MG63 (cell line): ENCODE measurements around the gene PDE4D. TPM values are rescaled to one million over a fixed set of nuclear protein-coding genes. Genes with fewer than 3 reads are reported as not detected.
"Not testable (repeated sequence)": the region's sequence is repeated elsewhere in the genome, so short reads cannot be mapped to it uniquely, and the experiment has no call there.

Source experiments
- DNase-seq: peaks from one replicate; pipeline ENCODE4 v3.0.0-alpha.2; 2020
- H3K27me3 ChIP-seq: fragments of 250-450 bp; sonication (Bioruptor Pico); 2 replicates; pipeline ENCODE4 v1.5.1; 2020; ENCODE audit warnings: mild to moderate bottlenecking, moderate library complexity
- H3K36me3 ChIP-seq: fragments of 250-450 bp; sonication (Bioruptor Pico); 2 replicates; pipeline ENCODE4 v1.5.1; 2020; ENCODE audit warnings: mild to moderate bottlenecking, moderate library complexity
- H3K4me3 ChIP-seq: fragments of 250-450 bp; sonication (Bioruptor Pico); 2 replicates; pipeline ENCODE4 v1.5.1; 2020; ENCODE audit warnings: mild to moderate bottlenecking, moderate library complexity
- H3K9me3 ChIP-seq: fragments of 250-450 bp; sonication (Bioruptor Pico); 2 replicates; pipeline ENCODE4 v1.5.1; 2020; ENCODE audit warnings: mild to moderate bottlenecking, moderate library complexity
- total RNA-seq: library from RNA; depleted of rRNA; stranded (reverse); fragments of >200 nt; shearing (Covaris generic); gene quantifications from 2 replicates; pipeline ENCODE4 v1.2.3, GENCODE V29; 2014; ENCODE audit warnings: low replicate concordance

Gene PDE4D
- total RNA-seq, 1 experiment from 2014 or later, result 3.1 TPM

DNA sequence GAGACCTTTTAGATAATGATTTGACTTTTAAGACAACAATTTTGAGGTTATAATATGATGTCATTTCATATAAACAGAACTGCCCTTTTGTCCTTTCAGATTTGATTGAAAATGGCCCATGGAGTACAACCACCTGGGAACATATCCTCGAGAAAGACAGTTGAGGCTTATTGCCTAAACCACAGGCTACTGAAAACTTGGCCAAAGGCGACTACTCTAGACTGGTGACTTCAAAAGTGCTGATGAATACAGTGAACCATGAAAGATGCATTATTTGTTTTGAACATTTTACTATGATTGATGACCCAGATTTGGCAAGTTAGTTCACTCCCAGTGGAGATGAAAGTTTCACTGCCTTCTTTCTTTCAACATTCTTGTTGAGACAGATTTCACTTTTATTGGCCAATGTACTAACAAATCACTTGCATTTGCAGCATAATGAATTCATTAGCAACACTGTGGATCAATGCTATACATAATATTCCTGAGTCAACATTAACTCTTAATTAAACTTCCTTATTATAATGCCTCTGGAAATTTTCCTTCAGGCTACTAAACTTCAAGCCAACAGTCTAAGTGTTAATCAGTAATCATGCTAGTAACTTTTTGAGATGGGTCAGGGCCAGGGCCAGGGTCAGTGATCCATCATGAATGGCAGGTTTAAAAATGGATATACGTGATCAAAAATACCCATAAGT, 830.4 kb downstream of the PDE4D start:
- H3K9me3 ChIP-seq, result no peaks in the 10 kb centered on the region
- H3K4me3 ChIP-seq, result no peak overlapping the region
- H3K36me3 ChIP-seq, result no peaks in the 10 kb centered on the region
- H3K27me3 ChIP-seq, result no peaks in the 10 kb centered on the region
- DNase-seq, result no peak

DNA sequence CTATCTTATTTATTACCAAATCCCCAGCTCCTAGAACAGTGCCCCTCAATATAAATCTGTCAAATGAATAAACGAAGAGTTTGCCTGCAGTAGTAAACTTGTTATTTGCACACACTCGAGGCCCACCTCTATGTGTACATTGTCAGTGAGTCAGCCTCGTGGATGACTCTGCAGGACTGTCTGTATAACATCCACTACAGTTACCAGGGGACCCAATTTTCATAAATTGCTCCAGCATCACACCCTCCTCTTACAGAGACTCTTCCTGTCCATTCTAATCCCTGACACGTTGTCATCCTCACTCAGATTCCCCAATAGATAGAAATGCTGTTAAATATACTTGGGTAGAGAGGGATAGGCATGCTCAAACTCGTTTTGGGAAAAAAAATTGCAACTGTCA, 832.1 kb downstream of the PDE4D start:
- no peaks in the 10 kb centered on the region for H3K27me3 ChIP-seq
- no peaks in the 10 kb centered on the region for H3K9me3 ChIP-seq
- H3K4me3 ChIP-seq, result no peak overlapping the region
- DNase-seq, result no peak
- no peaks in the 10 kb centered on the region for H3K36me3 ChIP-seq

DNA sequence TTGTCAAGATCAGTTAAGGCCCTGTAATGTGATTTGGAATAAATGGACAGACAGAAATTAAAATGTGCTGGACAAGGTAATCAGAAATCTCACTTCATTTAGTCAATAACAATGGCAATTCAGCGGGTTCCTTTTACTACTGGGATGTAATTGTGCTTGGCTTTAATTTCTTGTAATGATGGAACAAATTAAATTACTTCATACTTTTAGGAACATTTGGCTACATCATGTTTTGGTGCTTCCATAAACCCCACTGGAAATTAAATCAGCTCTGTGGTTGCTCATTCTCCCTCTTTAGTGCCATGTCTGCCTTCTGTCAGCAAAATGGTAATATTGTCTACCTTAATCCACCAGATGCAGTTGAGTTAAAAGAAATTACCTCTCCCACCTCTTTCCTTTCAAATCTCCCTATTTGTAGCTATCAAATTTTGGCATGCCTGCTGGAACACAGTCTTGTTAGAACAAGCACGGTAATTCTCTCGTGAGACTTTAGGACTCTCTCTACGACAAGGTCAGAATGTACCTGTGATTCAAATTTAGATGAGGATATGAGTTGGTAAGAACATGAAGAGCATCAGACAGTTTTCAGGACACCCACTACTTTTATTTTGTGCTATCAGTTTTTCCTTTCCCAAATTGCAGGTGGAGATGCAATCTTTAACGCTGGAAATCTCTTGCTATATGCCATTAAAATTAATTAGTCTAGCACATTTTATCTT, 834.4 kb downstream of the PDE4D start:
- Histone ChIP-seq H3K4me3 (no peak overlapping the region), H3K9me3 (no peaks in the 10 kb centered on the region)
- DNase-seq, result no peak

DNA sequence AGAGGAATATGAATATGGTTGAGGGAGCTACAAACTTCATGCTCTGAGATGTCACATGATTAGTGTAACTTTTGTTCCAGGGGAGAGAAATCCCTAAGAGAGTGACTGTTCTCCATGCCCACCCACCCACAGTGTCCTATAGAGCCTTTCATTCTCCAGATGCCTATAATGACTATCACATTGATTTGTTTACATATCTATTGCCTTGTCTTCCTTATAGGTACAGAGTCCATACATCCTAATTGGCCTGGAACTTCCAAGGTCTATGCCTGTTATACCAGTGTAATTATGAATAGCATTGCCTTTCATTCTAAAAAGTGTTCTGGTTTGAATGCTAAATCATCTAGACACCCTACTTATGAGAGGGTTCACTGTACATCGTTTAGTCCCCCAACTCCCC, 835.3 kb downstream of the PDE4D start:
- Histone ChIP-seq H3K9me3 (no peaks in the 10 kb centered on the region), H3K27me3 (no peaks in the 10 kb centered on the region), H3K4me3 (no peak overlapping the region), H3K36me3 (no peaks in the 10 kb centered on the region)
- DNase-seq, result no peak

More for the DNA sequence above, 834.4 kb downstream of the PDE4D start:
- H3K36me3 ChIP-seq, result no peaks in the 10 kb centered on the region
- no peaks in the 10 kb centered on the region for H3K27me3 ChIP-seq

DNA sequence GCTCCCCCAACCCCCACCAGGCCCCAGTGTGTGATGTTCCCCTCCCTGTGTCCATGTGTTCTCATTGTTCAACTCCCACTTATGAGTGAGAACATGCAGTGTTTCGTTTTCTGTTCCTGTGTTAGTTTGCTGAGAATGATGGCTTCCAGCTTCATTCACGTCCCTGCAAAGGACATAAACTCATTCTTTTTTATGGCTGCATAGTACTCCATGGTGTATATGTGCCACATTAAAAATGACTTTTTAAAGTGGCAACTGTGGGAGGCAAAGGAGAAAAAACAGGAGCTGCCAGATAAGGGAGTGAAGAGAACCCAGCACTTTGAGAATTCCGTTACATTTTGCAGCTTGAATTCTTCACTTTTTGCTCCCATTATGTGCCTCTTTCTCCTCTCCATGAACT, 836.9 kb downstream of the PDE4D start:
- not testable (repeated sequence) for H3K4me3 ChIP-seq, H3K36me3 ChIP-seq, H3K9me3 ChIP-seq, H3K27me3 ChIP-seq, DNase-seq

DNA sequence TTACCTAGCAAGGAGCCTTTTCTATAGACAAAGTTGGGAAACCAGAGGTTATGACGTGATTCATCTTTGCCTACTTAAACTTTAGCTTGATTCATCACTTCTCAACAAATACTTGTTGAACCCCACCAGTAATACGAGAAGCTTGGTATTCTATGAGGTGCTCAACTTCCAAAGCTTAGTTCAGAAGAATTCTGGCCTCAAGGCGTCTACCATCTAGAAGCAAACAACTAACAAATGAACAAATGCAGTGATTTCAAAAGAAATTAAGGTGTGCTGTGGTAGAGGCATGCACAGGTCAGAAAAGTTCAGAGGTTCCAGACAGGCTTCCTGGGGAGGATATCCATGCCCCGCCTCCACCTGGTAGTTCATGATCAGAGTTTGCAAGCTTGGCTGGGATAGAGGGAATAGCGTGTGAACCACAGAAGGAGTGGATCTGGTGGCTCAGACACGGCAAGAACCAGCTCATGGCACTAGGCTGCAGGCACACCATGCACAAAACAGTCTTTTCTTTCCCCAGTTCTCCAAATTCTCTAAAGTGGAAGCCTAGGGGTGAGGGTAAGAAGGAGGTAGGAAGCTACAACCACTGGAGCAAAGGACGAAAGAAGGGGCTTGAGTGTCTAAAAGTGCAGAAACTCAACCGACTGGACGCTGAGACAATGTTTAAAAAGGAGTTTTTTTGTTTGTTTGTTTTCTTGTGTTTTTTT, 837.6 kb downstream of the PDE4D start:
- no peak overlapping the region for H3K4me3 ChIP-seq
- no peaks in the 10 kb centered on the region for H3K36me3 ChIP-seq
- no peaks in the 10 kb centered on the region for H3K9me3 ChIP-seq
- no peaks in the 10 kb centered on the region for H3K27me3 ChIP-seq
- no peak for DNase-seq

DNA sequence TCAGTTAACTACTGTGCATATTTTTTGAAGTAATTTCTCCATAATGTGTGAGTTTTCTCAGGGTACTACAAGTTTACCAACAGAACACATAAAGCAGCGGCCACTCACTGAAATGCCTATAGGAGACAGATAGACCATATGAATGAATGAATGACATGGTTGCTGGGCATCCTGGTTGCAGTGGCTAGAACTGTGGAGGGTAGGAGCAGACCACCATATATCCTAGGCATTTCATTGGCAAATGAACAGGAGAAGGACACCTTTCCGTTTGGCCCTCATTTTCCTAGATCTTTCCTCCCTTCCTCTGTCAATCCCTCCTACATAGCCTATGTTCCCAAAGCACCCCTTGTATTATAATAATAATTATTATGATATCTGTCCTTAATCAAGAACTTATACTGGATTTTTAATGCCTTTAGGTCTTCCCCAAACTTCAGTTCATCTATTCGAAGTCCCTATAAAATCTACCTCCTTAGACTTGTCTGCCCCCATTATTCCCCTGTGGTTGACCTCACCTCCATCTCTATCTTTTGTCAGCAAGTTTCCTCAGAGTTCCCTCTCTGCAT, 838.5 kb downstream of the PDE4D start:
- H3K27me3 ChIP-seq, result no peaks in the 10 kb centered on the region
- no peak for DNase-seq
- H3K9me3 ChIP-seq, result no peaks in the 10 kb centered on the region

DNA sequence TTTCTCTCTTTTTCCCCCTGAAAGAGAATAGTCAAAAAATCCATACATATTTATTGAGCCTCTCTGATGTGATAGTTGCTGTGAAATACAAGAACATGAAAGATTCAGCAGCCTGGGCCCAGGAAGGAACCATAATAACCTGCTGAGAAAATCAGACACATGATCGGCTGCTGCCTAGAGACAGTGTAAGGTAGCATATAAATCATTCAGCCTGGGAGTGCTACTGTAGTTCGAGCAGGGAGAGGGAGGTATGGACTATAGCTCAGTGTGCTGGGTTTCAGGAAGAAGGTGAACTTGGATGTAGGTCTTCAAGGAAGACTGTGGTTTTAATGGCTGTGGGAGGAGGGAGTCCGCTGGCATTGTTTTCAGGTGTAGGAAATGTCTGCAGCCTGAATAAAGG, 841.6 kb downstream of the PDE4D start:
- no peaks in the 10 kb centered on the region for H3K36me3 ChIP-seq
- H3K9me3 ChIP-seq, result no peaks in the 10 kb centered on the region
- no peak overlapping the region for H3K4me3 ChIP-seq
- DNase-seq, result no peak
- no peaks in the 10 kb centered on the region for H3K27me3 ChIP-seq

More for the DNA sequence above, 838.5 kb downstream of the PDE4D start:
- Histone ChIP-seq H3K4me3 (no peak overlapping the region), H3K36me3 (no peaks in the 10 kb centered on the region)

DNA sequence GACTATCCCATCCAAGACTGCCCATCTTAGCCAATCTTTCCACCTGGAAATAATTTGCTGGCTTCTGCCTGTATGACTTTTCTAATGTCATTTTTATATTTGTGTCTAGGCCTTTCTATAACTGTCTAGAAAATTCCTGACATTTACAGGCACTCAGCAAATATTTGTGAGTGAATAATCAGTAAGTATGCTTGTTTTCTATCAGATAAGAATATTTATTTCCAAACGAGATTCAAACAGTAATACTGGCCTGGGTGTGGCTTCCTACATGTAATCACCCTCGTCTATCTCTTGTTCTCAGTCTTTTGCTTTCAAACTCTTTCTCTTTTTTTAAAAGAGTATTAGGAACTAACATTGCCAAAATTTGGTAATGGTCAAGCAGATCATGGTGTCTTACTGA, 844.4 kb downstream of the PDE4D start:
- H3K36me3 ChIP-seq, result no peaks in the 10 kb centered on the region
- H3K4me3 ChIP-seq, result no peak overlapping the region
- H3K27me3 ChIP-seq, result no peaks in the 10 kb centered on the region
- DNase-seq, result no peak
- H3K9me3 ChIP-seq, result no peaks in the 10 kb centered on the region

DNA sequence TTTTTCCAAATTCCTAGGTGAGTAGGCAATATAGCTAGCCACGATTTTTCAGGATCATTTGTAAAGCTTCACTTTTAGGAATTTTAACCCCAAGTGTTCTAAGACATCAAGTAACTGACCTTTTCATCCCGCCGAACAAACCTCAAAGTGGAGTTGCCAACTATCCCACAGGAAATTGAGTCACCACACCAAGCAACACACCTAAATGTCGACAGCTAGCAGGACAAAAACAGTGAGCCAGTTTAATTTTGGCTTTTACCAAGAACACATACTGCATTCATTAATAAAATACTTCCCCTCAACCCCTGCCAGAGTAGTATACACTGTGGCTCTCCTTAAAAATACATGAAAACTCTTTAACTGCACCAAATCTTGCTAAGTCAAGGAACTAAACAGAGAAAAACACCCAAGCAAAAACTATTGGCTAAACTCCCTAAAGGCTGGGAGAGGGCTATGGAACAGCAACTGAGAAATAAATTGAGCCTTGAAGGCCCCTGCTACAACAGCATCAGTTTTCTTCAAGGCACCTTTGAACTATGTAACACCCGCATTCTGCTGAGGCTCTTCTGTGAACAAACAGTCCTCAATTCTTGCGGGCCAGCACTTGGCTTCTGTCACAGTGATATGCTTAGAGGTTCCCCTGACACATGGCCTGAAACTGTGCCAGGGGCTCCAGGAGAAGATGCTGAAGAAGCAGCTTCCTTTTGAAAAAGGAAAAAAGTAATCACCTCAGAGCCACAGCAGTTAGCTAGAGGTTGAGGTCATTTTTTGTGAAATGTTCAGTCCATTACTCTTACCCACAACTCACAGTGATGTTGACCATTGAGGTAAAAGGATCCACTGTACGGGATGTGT, 851.1 kb downstream of the PDE4D start:
- no peaks in the 10 kb centered on the region for H3K9me3 ChIP-seq
- no peak overlapping the region for H3K4me3 ChIP-seq
- peak; percentile 16 for DNase-seq
- no peaks in the 10 kb centered on the region for H3K36me3 ChIP-seq
- H3K27me3 ChIP-seq, result no peaks in the 10 kb centered on the region; the same call in 1 of the 2 replicates

DNA sequence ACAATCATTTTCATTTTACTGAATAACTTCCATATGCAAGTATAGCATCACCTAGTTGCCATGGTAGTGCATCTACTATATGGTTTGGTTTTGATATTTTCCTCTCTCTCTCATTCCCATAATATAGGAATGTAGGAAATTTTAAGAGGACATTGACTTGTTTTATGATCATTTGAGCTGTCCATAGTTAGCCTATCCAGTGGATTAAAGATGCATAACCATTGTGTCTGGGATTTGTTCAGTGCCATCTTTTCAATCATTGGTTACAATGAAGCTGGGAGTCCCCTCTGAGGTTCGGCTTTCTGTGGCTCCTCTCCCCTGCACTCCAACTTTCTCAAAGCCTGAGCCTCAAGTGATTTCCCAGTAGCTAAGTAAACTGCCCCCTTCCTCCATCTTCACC, 852.2 kb downstream of the PDE4D start:
- no peaks in the 10 kb centered on the region for H3K9me3 ChIP-seq
- H3K36me3 ChIP-seq, result no peaks in the 10 kb centered on the region
- DNase-seq, result no peak
- no peak overlapping the region for H3K4me3 ChIP-seq
- no peaks in the 10 kb centered on the region; the same call in 1 of the 2 replicates for H3K27me3 ChIP-seq

DNA sequence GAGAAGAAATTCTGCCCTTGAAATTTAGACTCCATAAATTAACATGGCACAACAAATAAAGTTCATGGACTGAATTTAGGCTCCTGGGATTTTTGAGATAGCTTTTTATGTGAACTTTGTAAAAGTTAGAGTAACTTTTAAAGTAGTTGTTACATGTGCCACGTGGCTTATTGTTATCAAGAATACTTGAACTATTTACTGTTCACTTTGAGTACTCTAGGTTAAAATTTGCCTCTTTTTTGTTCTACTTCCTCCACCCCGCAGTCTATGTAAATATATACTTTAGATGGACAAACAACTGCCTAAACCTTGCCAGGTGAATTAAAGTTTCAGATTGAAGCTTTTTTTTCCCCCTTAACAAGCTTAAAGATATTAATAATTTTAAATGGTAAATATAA, 852.7 kb downstream of the PDE4D start:
- no peak for DNase-seq

DNA sequence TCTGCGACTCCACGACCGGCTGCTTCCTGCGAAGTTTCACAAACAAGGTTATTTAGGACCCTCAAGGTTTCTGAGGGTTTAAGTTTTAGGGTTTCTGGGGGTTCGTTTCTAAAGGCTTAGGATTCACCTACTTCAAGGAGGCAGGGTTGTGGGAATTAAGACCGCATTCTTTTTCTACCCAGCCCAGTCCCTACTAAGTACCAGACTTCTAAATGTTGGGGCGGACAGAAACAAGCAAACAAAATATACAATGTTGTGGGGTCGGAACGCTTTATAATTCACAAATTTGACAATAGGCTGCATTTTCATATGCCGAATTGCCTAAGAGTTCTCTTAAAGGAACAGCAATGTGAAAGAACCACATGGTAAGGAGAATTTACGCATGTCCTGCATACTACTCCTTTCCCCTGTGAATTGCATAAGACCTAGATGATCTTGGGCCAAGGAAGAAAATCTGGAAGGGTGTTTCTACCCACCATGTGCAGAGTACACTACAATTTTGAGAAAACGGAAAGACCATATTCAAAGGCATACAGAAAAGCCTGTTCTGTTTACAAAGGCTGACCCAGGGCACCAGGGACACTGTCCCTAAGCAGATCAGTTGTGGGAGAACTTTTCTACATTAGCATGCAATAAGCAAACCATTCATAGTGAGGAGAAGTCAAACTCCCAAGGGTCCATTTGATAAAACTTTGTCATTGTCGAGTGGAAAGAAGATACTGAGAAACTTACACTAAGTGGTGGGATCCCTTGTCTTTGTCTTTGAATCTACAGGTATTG, 853.3 kb downstream of the PDE4D start:
- Histone ChIP-seq H3K27me3 (no peaks in the 10 kb centered on the region; the same call in 1 of the 2 replicates), H3K4me3 (no peak overlapping the region; the same call in 1 of the 2 replicates), H3K36me3 (no peaks in the 10 kb centered on the region), H3K9me3 (no peaks in the 10 kb centered on the region)
- no peak for DNase-seq

More for the DNA sequence above, 852.7 kb downstream of the PDE4D start:
- no peaks in the 10 kb centered on the region; the same call in 1 of the 2 replicates for H3K27me3 ChIP-seq
- H3K36me3 ChIP-seq, result no peaks in the 10 kb centered on the region
- no peak overlapping the region for H3K4me3 ChIP-seq
- no peaks in the 10 kb centered on the region for H3K9me3 ChIP-seq

DNA sequence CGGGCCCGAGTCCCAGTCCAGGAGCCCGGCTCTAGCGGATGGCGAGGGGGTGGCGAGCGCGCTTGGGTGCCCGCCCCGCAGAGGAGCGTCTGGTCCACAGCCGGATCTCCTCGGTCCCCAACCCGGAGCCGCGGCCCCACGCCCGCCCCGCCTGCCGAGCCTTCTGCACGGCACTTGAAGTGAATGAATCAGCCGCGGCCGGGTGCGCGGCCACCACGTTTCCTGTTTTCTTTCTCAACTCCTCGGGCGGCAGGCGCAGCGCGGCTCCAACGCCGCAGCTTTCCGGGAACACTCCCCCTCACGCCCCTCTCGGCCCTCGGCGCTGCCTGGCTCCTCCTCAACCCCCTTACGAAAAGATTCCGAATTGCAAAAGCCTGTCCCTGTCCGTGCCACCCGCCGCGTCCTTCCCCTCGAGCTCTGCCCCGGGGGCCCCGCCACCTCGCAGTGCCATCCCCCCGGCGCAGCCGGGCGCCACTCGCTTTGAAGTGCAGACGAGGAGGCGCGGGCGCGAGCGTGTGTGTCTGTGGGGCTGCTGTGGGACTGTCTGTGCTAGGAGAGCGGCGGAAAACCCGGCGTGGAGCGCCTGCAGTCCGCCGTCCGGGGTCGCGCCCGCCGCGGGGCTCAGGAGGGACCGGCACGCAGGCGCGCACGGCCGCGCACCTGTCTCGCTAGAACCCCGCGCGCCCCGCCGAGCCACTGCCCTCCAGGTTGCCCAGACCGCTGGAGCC, 854.1 kb downstream of the PDE4D start:
- peak; percentile 80 for DNase-seq
- Histone ChIP-seq H3K9me3 (no peaks in the 10 kb centered on the region), H3K36me3 (no peaks in the 10 kb centered on the region), H3K4me3 (peak overlapping the region; percentile 62), H3K27me3 (no peaks in the 10 kb centered on the region; the same call in 1 of the 2 replicates)

DNA sequence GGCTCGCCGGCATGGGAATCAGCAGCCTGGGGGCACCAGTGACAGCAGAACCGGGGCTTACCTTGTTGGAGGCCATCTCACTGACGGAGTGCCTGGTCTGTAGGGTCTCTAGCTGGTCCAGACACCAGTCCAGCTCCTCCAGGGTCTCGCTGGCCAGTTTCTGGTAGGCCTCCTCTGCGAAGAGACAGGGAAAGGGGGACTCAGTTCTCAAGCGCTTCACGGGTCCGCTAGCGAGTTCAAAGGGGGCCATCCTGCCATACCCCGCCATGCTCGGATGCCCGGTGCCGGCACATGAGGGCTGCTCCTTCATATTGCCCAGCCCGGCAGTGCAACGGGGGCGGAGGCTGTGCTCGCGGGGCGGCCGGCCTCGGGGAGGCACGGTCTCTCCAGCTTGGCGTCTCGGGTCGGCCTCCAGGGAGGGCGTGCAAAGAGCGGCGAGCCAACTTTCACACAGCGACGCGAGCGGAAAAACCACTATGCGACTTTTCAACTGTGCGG, 854.7 kb downstream of the PDE4D start:
- Histone ChIP-seq H3K9me3 (no peaks in the 10 kb centered on the region), H3K4me3 (peak overlapping the region; percentile 62), H3K27me3 (no peaks in the 10 kb centered on the region; the same call in 1 of the 2 replicates), H3K36me3 (no peaks in the 10 kb centered on the region)
- peak; percentile 2 for DNase-seq
